ENCODE data around the gene FEN1.

DNA sequence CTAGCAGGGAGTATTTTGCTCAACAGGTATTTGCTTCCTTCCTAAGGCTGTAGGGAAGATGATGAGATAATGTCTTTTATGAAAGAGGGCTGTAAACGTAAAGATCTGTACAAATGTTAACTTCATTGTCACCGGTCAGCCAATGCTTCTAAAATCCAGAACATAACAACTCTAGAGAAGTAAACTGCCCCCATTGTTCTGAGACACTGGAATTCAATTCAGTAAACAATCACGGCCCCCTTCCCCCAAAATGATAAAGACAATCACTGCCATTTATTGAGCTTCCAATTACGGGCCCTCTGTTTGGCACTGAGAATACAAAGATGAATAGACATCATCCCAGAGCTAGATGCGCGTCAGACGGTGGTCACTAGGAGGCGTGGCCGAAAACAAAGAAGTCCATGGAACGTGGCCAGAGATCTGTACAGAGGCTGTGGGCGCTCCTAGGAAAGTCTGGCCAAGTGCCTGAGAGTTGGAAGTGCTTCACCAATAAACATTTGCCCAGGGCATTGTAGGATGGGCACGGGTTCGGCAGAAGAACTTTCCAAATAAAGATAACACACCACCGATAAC is 888 bp upstream of the FEN1 start:
- TF ChIP-seq, protein P1, sequence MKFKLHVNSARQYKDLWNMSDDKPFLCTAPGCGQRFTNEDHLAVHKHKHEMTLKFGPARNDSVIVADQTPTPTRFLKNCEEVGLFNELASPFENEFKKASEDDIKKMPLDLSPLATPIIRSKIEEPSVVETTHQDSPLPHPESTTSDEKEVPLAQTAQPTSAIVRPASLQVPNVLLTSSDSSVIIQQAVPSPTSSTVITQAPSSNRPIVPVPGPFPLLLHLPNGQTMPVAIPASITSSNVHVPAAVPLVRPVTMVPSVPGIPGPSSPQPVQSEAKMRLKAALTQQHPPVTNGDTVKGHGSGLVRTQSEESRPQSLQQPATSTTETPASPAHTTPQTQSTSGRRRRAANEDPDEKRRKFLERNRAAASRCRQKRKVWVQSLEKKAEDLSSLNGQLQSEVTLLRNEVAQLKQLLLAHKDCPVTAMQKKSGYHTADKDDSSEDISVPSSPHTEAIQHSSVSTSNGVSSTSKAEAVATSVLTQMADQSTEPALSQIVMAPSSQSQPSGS (IDR thresholded peaks at IDR 0.05; ENCODE audit: low read length) = no peak
- TF ChIP-seq CHD1 (IDR thresholded peaks at IDR 0.05; ENCODE audit: low read depth, low read length) (no peak), POLR2A (IDR thresholded peaks at IDR 0.05; ENCODE audit: control extremely low read depth in 1 of 2, low read depth in 2 of 2, low read length in 2 of 2) (peak; percentile 64 to 73)
- TF ChIP-seq, protein P2, sequence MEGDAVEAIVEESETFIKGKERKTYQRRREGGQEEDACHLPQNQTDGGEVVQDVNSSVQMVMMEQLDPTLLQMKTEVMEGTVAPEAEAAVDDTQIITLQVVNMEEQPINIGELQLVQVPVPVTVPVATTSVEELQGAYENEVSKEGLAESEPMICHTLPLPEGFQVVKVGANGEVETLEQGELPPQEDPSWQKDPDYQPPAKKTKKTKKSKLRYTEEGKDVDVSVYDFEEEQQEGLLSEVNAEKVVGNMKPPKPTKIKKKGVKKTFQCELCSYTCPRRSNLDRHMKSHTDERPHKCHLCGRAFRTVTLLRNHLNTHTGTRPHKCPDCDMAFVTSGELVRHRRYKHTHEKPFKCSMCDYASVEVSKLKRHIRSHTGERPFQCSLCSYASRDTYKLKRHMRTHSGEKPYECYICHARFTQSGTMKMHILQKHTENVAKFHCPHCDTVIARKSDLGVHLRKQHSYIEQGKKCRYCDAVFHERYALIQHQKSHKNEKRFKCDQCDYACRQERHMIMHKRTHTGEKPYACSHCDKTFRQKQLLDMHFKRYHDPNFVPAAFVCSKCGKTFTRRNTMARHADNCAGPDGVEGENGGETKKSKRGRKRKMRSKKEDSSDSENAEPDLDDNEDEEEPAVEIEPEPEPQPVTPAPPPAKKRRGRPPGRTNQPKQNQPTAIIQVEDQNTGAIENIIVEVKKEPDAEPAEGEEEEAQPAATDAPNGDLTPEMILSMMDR (IDR thresholded peaks at IDR 0.05; ENCODE audit: control extremely low read depth in 1 of 3, insufficient read depth in 1 of 3, low read depth in 1 of 3, low read length in 3 of 3) = peak in 2 of 3 experiments; percentile 6 to 9; a peak in 2 of 4 replicates
